H1 (cell line): ENCODE data around the gene SPDYE4. TPM values are rescaled to one million over a fixed set of nuclear protein-coding genes. Genes with fewer than 3 reads are reported as not detected.

ENCODE experiments used
- CTCF ChIA-PET: fragments of 300-600 bp; sonication (Branson Sonifier 250); formaldehyde crosslinking; loops from one replicate; lab custom pipeline; 2021; ENCODE audit not compliant: partially characterized antibody; lab: Charles Lee
- POLR2A ChIA-PET: fragments of 300-600 bp; sonication (Branson Sonifier 250); formaldehyde crosslinking; loops from one replicate; lab custom pipeline; 2021; ENCODE audit warnings: inconsistent platforms; ENCODE audit not compliant: partially characterized antibody; lab: Charles Lee
- DNase-seq, 2 experiments: peaks; one replicate each; pipeline versions ENCODE4 v3.0.0 to v3.0.0-alpha.2; 2010 to 2022; ENCODE audit warnings: low spot score in 2 of 2, low read depth in 1 of 2, mixed read lengths in 1 of 2
- FAIRE-seq: peaks from 2 replicates; lab custom pipeline; 2011; peaks lifted over from hg19 to GRCh38; lab: Jason Lieb, UNC
- H2AFZ ChIP-seq: 2 replicates; pipeline ENCODE4 v1.8.1; 2012; ENCODE audit warnings: low read length, inconsistent platforms
- H2AK5ac ChIP-seq: 2 replicates; pipeline ENCODE4 v1.6.1; 2013; ENCODE audit warnings: low read depth, low read length
- H2BK120ac ChIP-seq: replicated peaks from 2 replicates; pipeline ENCODE3; 2013; ENCODE audit warnings: low read depth, low read length, inconsistent platforms
- H2BK12ac ChIP-seq: 2 replicates; pipeline ENCODE4 v1.6.1; 2013; ENCODE audit warnings: low read depth, low read length
- H2BK15ac ChIP-seq: 2 replicates; pipeline ENCODE4 v1.6.1; 2013; ENCODE audit warnings: low read length
- H2BK20ac ChIP-seq: 2 replicates; pipeline ENCODE4 v1.6.1; 2013; ENCODE audit warnings: low read length
- H2BK5ac ChIP-seq: 2 replicates; pipeline ENCODE4 v1.6.1; 2013; ENCODE audit warnings: low read depth, low read length
- H3K14ac ChIP-seq: 2 replicates; pipeline ENCODE4 v1.6.1; 2013; ENCODE audit warnings: inconsistent platforms; ENCODE audit not compliant: insufficient read length
- H3K18ac ChIP-seq: 2 replicates; pipeline ENCODE4 v1.6.1; 2013; ENCODE audit warnings: low read length; ENCODE audit errors: extremely low read depth
- H3K23ac ChIP-seq: 2 replicates; pipeline ENCODE4 v1.6.1; 2013; ENCODE audit warnings: inconsistent platforms; ENCODE audit not compliant: insufficient read length
- H3K23me2 ChIP-seq: 2 replicates; pipeline ENCODE4 v1.6.1; 2013; ENCODE audit warnings: low read depth, low read length
- H3K27ac ChIP-seq: 2 replicates; pipeline ENCODE4 v1.6.1; 2011; ENCODE audit warnings: low read depth, low read length, inconsistent platforms
- H3K27me3 ChIP-seq, 4 experiments: replicated peaks in 1 of 4; 1 replicate in 1 of 4; 2 replicates in 3 of 4; pipeline versions ENCODE4 v1.6.1 to v1.8.1; 2011 to 2013; ENCODE audit warnings: low read length in 3 of 4, mild to moderate bottlenecking in 3 of 4, inconsistent platforms in 2 of 4, mixed read lengths in 2 of 4, moderate library complexity in 1 of 4; ENCODE audit not compliant: control insufficient read depth in 3 of 4, insufficient read depth in 3 of 4; ENCODE audit errors: extremely low read depth in 1 of 4
- H3K36me3 ChIP-seq, 4 experiments: 2 replicates each; pipeline versions ENCODE4 v1.6.1 to v1.8.1; 2011 to 2013; ENCODE audit warnings: mild to moderate bottlenecking in 4 of 4, low read length in 3 of 4, moderate library complexity in 2 of 4, control low read depth in 1 of 4, inconsistent platforms in 1 of 4; ENCODE audit not compliant: insufficient read depth in 4 of 4, control insufficient read depth in 2 of 4
- H3K4ac ChIP-seq: replicated peaks from 2 replicates; pipeline ENCODE3; 2013; ENCODE audit warnings: low read length, low read depth, mixed read lengths, inconsistent platforms; ENCODE audit not compliant: insufficient read length
- H3K4me1 ChIP-seq, 4 experiments: replicated peaks in 1 of 4; 1 replicate in 1 of 4; 2 replicates in 3 of 4; pipeline versions ENCODE4 v1.6.1 to v1.8.1; 2011 to 2013; ENCODE audit warnings: low read length in 3 of 4, inconsistent platforms in 2 of 4, mixed read lengths in 1 of 4; ENCODE audit not compliant: insufficient read depth in 4 of 4, control insufficient read depth in 3 of 4
- H3K4me2 ChIP-seq, 2 experiments: 2 replicates each; pipeline versions ENCODE4 v1.6.1 to v1.8.1; 2011 to 2013; ENCODE audit warnings: low read depth in 2 of 2, low read length in 2 of 2, control low read depth in 1 of 2, inconsistent platforms in 1 of 2, mild to moderate bottlenecking in 1 of 2; ENCODE audit not compliant: insufficient read depth in 1 of 2
- H3K4me3 ChIP-seq, 4 experiments: fragments of 200-600, 300-600 bp in 1 of 4; sonication (generic), shearing (Covaris generic), sonication (Bioruptor Twin) in 1 of 4; 2 replicates each; pipeline versions ENCODE4 v1.5.1 to v1.8.1; 2011 to 2016; ENCODE audit warnings: low read length in 4 of 4, low read depth in 3 of 4, control low read depth in 2 of 4, inconsistent platforms in 2 of 4, mild to moderate bottlenecking in 2 of 4, mixed read lengths in 1 of 4, moderate library complexity in 1 of 4; ENCODE audit not compliant: insufficient read depth in 2 of 4; ENCODE audit errors: extremely low read depth in 1 of 4
- H3K56ac ChIP-seq: replicated peaks from 2 replicates; pipeline ENCODE3; 2013; ENCODE audit warnings: low read depth, mild to moderate bottlenecking, mixed read lengths, low read length, inconsistent platforms; ENCODE audit not compliant: insufficient read length
- H3K79me1 ChIP-seq: 2 replicates; pipeline ENCODE4 v1.6.1; 2013; ENCODE audit warnings: low read depth, low read length, control low read depth
- H3K79me2 ChIP-seq, 2 experiments: 2 replicates each; pipeline versions ENCODE4 v1.6.1 to v1.8.1; 2012 to 2013; ENCODE audit warnings: low read length in 2 of 2, mild to moderate bottlenecking in 2 of 2, inconsistent platforms in 1 of 2; ENCODE audit not compliant: insufficient read depth in 2 of 2, control insufficient read depth in 1 of 2
- H3K9ac ChIP-seq, 4 experiments: replicated peaks in 1 of 4; 1 replicate in 1 of 4; 2 replicates in 3 of 4; pipeline versions ENCODE4 v1.6.1 to v1.8.1; 2011 to 2013; ENCODE audit warnings: low read depth in 3 of 4, low read length in 3 of 4, control low read depth in 2 of 4, mild to moderate bottlenecking in 2 of 4, moderate library complexity in 2 of 4, inconsistent platforms in 1 of 4; ENCODE audit errors: extremely low read depth in 1 of 4
- H3K9me3 ChIP-seq, 2 experiments: 2 replicates each; pipeline versions ENCODE4 v1.6.1 to v1.8.1; 2012 to 2013; ENCODE audit warnings: mild to moderate bottlenecking in 2 of 2, moderate library complexity in 2 of 2, control low read depth in 1 of 2, inconsistent platforms in 1 of 2, low read depth in 1 of 2, low read length in 1 of 2, mixed read lengths in 1 of 2; ENCODE audit not compliant: insufficient read depth in 2 of 2
- H4K20me1 ChIP-seq, 2 experiments: replicated peaks in 1 of 2; 2 replicates each; pipeline versions ENCODE3 to v1.8.1; 2011 to 2013; ENCODE audit warnings: inconsistent platforms in 2 of 2, low read length in 2 of 2, mild to moderate bottlenecking in 1 of 2; ENCODE audit not compliant: insufficient read depth in 2 of 2, control insufficient read depth in 1 of 2
- H4K5ac ChIP-seq: 2 replicates; pipeline ENCODE4 v1.6.1; 2013; ENCODE audit warnings: low read length, low read depth, mixed read lengths, inconsistent platforms; ENCODE audit not compliant: insufficient read length
- H4K8ac ChIP-seq: 2 replicates; pipeline ENCODE4 v1.8.0; 2013; ENCODE audit warnings: mild to moderate bottlenecking, moderate library complexity, low read length, inconsistent platforms; ENCODE audit not compliant: insufficient read depth; ENCODE audit errors: extremely low read depth
- H4K91ac ChIP-seq: replicated peaks from 2 replicates; pipeline ENCODE3; 2013; ENCODE audit warnings: low read length, mixed read lengths, inconsistent platforms; ENCODE audit not compliant: insufficient read length
- ASH2L ChIP-seq: fragments of 200-600, 300-600 bp; sonication (generic); IDR thresholded peaks from one replicate; pipeline ENCODE4 v1.7.1; 2017; ENCODE audit warnings: low read length
- CHD2 ChIP-seq: IDR thresholded peaks from 2 replicates; pipeline ENCODE4 v1.6.1; 2012; ENCODE audit warnings: low read length, improper control_type of control experiment
- CTCF ChIP-seq, 3 experiments: IDR thresholded peaks; 1 replicate in 2 of 3; 2 replicates in 1 of 3; pipeline versions ENCODE4 v1.5.1 to v1.6.1; 2011; ENCODE audit warnings: low read length in 3 of 3, mild to moderate bottlenecking in 3 of 3, inconsistent platforms in 2 of 3, low read depth in 1 of 3, moderate library complexity in 1 of 3; ENCODE audit not compliant: insufficient read depth in 1 of 3; ENCODE audit errors: control extremely low read depth in 1 of 3
- KDM4A ChIP-seq: IDR thresholded peaks from one replicate; pipeline ENCODE4 v1.7.1; 2012; ENCODE audit warnings: low read depth, mild to moderate bottlenecking, moderate library complexity, low read length, inconsistent platforms; ENCODE audit not compliant: severe bottlenecking
- RXRA ChIP-seq: IDR thresholded peaks from 2 replicates; pipeline ENCODE4 v1.6.1; 2011; ENCODE audit warnings: low read depth, mild to moderate bottlenecking, low read length, moderate library complexity; ENCODE audit not compliant: insufficient read depth
- SUZ12 ChIP-seq: fragments of 200-600 bp; sonication (generic); IDR thresholded peaks from 2 replicates; pipeline ENCODE4 v1.6.1; 2012; ENCODE audit warnings: mild to moderate bottlenecking, inconsistent platforms, low read length, moderate library complexity, mixed read lengths
- TAF7 ChIP-seq: optimal IDR thresholded peaks from 2 replicates; pipeline ENCODE3; 2011; ENCODE audit warnings: low read depth, mild to moderate bottlenecking, inconsistent platforms, low read length, moderate library complexity, borderline replicate concordance
- YY1 ChIP-seq: IDR thresholded peaks from 2 replicates; pipeline ENCODE4 v1.6.1; 2011; ENCODE audit warnings: low read depth, mild to moderate bottlenecking, low read length
- ZNF274 ChIP-seq: IDR thresholded peaks from 2 replicates; pipeline ENCODE4 v1.7.0; 2012; ENCODE audit warnings: low read length, borderline replicate concordance; ENCODE audit errors: extremely low read depth
- WGBS, 2 experiments: shearing (Covaris generic) in 1 of 2; methylation state at CpG; one replicate each; pipeline versions ENCODE4 v1.1.6 to v1.1.7; 2013 to 2015; ENCODE audit warnings: low lambda C conversion rate in 2 of 2, mixed read lengths in 2 of 2, inconsistent platforms in 1 of 2, low coverage in 1 of 2, missing lambda C conversion rate in 1 of 2; ENCODE audit not compliant: insufficient replicate concordance in 2 of 2, insufficient coverage in 1 of 2, insufficient read length in 1 of 2; ENCODE audit errors: extremely low coverage in 1 of 2, missing lambda C conversion rate in 1 of 2; 5-methylcytosine and 5-hydroxymethylcytosine counted together
- polyA plus RNA-seq, 7 experiments: library from polyadenylated mRNA; depleted of rRNA in 3 of 7; stranded (reverse) in 5 of 7; unstranded in 2 of 7; fragments of >200 nt in 5 of 7; fragments of 200-250 nt in 2 of 7; gene quantifications; 1 replicate in 5 of 7; 2 replicates in 1 of 7; 4 replicates in 1 of 7; pipeline versions ENCODE4 v1.2.1 to v1.2.3, GENCODE V29; 2011 to 2013; ENCODE audit warnings: missing spikeins in 2 of 7, mixed read lengths in 2 of 7
- total RNA-seq: library from RNA; stranded (reverse); fragmentation: NEBNext Ultra II Directional; extraction: Animal tissue kit (Norgen Biotek cat#: 25700); gene quantifications from 2 replicates; pipeline ENCODE4 v1.2.1, GENCODE V29; 2021

SPDYE4 gene
- total and polyA plus RNA-seq, 2 of the 8 experiments (the other 6 are each of a cell fraction or from before 2014, with no cell fraction given) = not detected

- Histone ChIP-seq H2BK15ac (no peak overlapping the region), H3K23me2 (0 out of 2 replicates have a peak, but pooled peaks cover 2% of the 10 kb centered on the region), H3K18ac (no peak overlapping the region), H3K56ac (no peak overlapping the region), H4K91ac (no peak overlapping the region), H3K9me3 (no peaks in the 10 kb centered on the region), H4K8ac (no peak overlapping the region), H3K79me1 (no peaks in the 10 kb centered on the region), H2BK12ac (no peak overlapping the region), H4K20me1 (peaks cover 0 to 2% of the 10 kb centered on the region in 2 experiments), H3K9ac (no peak overlapping the region), H2AFZ (no peak overlapping the region), H3K23ac (no peak overlapping the region), H2AK5ac (no peak overlapping the region), H3K36me3 (no peaks in the 10 kb centered on the region), H3K4me1 (peaks cover 0 to 2% (median 0%) of the 10 kb centered on the region in 4 experiments; a peak in 1 of 7 replicates), H3K14ac (no peak overlapping the region), H3K4me2 (no peak overlapping the region), H3K4ac (no peak overlapping the region), H3K27me3 (no peaks in the 10 kb centered on the region), H2BK20ac (no peak overlapping the region), H3K79me2 (no peaks in the 10 kb centered on the region), H3K4me3 (no peak overlapping the region), H2BK5ac (no peak overlapping the region), H3K27ac (no peak overlapping the region), H4K5ac (no peak overlapping the region), H2BK120ac (no peak overlapping the region)
- TF ChIP-seq CTCF (IDR thresholded peaks at IDR 0.05; ENCODE audit: control extremely low read depth in 1 of 3, insufficient read depth in 1 of 3, low read depth in 1 of 3, low read length in 3 of 3) (no peak), ASH2L (no peak), YY1 (no peak), TAF7 (no peak), RXRA (no peak), CHD2 (no peak), ZNF274 (no peak), KDM4A (no peak), SUZ12 (no peak)
- no peak for FAIRE-seq
- 95% methylated on average over 1 of the region's 1 CpG; no CpG with 5 or more reads in 1 of the 2 experiments for WGBS, 2 experiments
- ChIA-PET CTCF (interaction anchor here (0.9 to 1.8 kb wide), 4 partner anchors 9 to 37 kb away, joined by 3 to 5 read pairs (median 4); no protein-coding TSS in a partner anchor), POLR2A (interaction anchor here (6.3 kb wide), 1 partner anchor 12 kb away, joined by 33 read pairs; no protein-coding TSS in a partner anchor)
- no peak for DNase-seq
These were observed 49.3 kb downstream of the SPDYE4 start for GRCh38 chr17:8709006-8709405.
